Caco-2 (cell line): Measurements from ENCODE around the gene ZDHHC13. TPM values are rescaled to one million over a fixed set of nuclear protein-coding genes. Genes with fewer than 3 reads are reported as not detected.

ENCODE experiments used
- Bru-seq: library from RNA; stranded (reverse); fragments of 400-500 nt; gene quantifications from one replicate; lab custom pipeline; 2021; lab: Mats Ljungman, UMichigan
- BruChase-seq, 2 experiments: library from RNA; stranded (reverse); fragments of 400-500 nt; gene quantifications; one replicate each; lab custom pipeline; 2021; lab: Mats Ljungman, UMichigan
- BruUV-seq: library from RNA; stranded (reverse); fragments of 400-500 nt; replicated peaks from 2 replicates; lab custom pipeline; 2021; lab: Mats Ljungman, UMichigan
- CTCF ChIA-PET: fragments of 300-600 bp; sonication (Branson Sonifier 250); formaldehyde crosslinking; loops from one replicate; lab custom pipeline; 2022; ENCODE audit warnings: antibody characterized with exemption; lab: Charles Lee
- POLR2A ChIA-PET: fragments of 300-600 bp; sonication (Branson Sonifier 250); formaldehyde crosslinking; loops from one replicate; lab custom pipeline; 2022; ENCODE audit warnings: antibody characterized with exemption; lab: Charles Lee
- DNase-seq, 2 experiments: peaks; one replicate each; pipeline versions ENCODE4 v3.0.0 to v3.0.0-alpha.2; 2020 to 2022
- H3K27me3 ChIP-seq: replicated peaks from 2 replicates; pipeline ENCODE4 v1.6.0; 2011; ENCODE audit warnings: low read length; ENCODE audit not compliant: control insufficient read depth, insufficient read depth
- H3K36me3 ChIP-seq: 2 replicates; pipeline ENCODE4 v1.5.1; 2011; ENCODE audit warnings: low read length; ENCODE audit not compliant: control insufficient read depth, insufficient read depth
- H3K4me1 ChIP-seq: fragments of 250-450 bp; sonication (Bioruptor Pico); 2 replicates; pipeline ENCODE4 v1.5.1; 2020; ENCODE audit warnings: mild to moderate bottlenecking
- H3K4me3 ChIP-seq: 2 replicates; pipeline ENCODE4 v1.5.1; 2011; ENCODE audit warnings: low read depth, mild to moderate bottlenecking, control low read depth, low read length
- H3K9me3 ChIP-seq: fragments of 250-450 bp; sonication (Bioruptor Pico); 2 replicates; pipeline ENCODE4 v1.5.1; 2020; ENCODE audit warnings: mild to moderate bottlenecking, moderate library complexity
- H3K27ac Mint-ChIP-seq: one replicate; pipeline ENCODE4 v1.8.0; 2022; ENCODE audit warnings: mixed read lengths; ENCODE audit not compliant: unreplicated experiment
- H3K27me3 Mint-ChIP-seq: one replicate; pipeline ENCODE4 v1.8.0; 2022; ENCODE audit warnings: mixed read lengths; ENCODE audit not compliant: insufficient read depth, unreplicated experiment
- H3K36me3 Mint-ChIP-seq: one replicate; pipeline ENCODE4 v1.8.0; 2022; ENCODE audit warnings: mild to moderate bottlenecking, mixed read lengths; ENCODE audit not compliant: insufficient read depth, unreplicated experiment
- H3K4me1 Mint-ChIP-seq: one replicate; pipeline ENCODE4 v1.8.0; 2022; ENCODE audit warnings: low read depth, mixed read lengths; ENCODE audit not compliant: unreplicated experiment
- H3K4me3 Mint-ChIP-seq: one replicate; pipeline ENCODE4 v1.8.0; 2022; ENCODE audit warnings: mild to moderate bottlenecking, moderate library complexity, mixed read lengths; ENCODE audit not compliant: unreplicated experiment
- H3K9me3 Mint-ChIP-seq: one replicate; pipeline ENCODE4 v1.8.0; 2022; ENCODE audit warnings: mixed read lengths; ENCODE audit not compliant: unreplicated experiment
- intact Hi-C: fragments of 100-400 bp; cut with micrococcal nuclease; formaldehyde crosslinking; loops from one replicate; pipeline ENCODE4 v1.10.0; 2022; ENCODE audit not compliant: unreplicated experiment
- long read RNA-seq: library from polyadenylated mRNA; stranded (forward); transcript quantifications from one replicate; pipeline ENCODE4 v2.0.0, GENCODE V29; 2022
- total RNA-seq: library from RNA; stranded (reverse); gene quantifications from 2 replicates; pipeline ENCODE4 v1.2.3, GENCODE V29; 2022
- TF ChIP-seq, protein P1 (sequence below), 2 experiments: fragments of 200-600 bp in 1 of 2; IDR thresholded peaks; 1 replicate in 1 of 2; 2 replicates in 1 of 2; pipeline versions ENCODE4 v1.5.1 to v1.8.0; 2011 to 2022; ENCODE audit warnings: antibody characterized with exemption in 1 of 2, control low read depth in 1 of 2, inconsistent platforms in 1 of 2, low read depth in 1 of 2, low read length in 1 of 2, mild to moderate bottlenecking in 1 of 2, moderate library complexity in 1 of 2; ENCODE audit not compliant: insufficient read depth in 1 of 2, severe bottlenecking in 1 of 2, unreplicated experiment in 1 of 2

Gene ZDHHC13, protein sequence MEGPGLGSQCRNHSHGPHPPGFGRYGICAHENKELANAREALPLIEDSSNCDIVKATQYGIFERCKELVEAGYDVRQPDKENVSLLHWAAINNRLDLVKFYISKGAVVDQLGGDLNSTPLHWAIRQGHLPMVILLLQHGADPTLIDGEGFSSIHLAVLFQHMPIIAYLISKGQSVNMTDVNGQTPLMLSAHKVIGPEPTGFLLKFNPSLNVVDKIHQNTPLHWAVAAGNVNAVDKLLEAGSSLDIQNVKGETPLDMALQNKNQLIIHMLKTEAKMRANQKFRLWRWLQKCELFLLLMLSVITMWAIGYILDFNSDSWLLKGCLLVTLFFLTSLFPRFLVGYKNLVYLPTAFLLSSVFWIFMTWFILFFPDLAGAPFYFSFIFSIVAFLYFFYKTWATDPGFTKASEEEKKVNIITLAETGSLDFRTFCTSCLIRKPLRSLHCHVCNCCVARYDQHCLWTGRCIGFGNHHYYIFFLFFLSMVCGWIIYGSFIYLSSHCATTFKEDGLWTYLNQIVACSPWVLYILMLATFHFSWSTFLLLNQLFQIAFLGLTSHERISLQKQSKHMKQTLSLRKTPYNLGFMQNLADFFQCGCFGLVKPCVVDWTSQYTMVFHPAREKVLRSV
- total RNA-seq (21.4 and 21.8 TPM in 2 replicates), Bru-seq, nascent RNA (percentile 84 among the genes with signal in this experiment), BruChase-seq, experiment 1, labeled RNA remaining after a 2-hour chase (percentile 87 among the genes with signal in this experiment), BruChase-seq, experiment 2, labeled RNA remaining after a 6-hour chase (percentile 75 among the genes with signal in this experiment)
- long read RNA-seq, transcript ZDHHC13-201 (16 exons, 2,283 nt) = minor isoform, 8 of 60 reads
- long read RNA-seq, transcript ZDHHC13-202 (17 exons, 2,445 nt) = major isoform, 38 of 60 reads
- long read RNA-seq, partial matches to known transcripts = 1 of 60 reads
- long read RNA-seq, other reads (novel, unspliced or antisense) = 13 of 60 reads

DNA sequence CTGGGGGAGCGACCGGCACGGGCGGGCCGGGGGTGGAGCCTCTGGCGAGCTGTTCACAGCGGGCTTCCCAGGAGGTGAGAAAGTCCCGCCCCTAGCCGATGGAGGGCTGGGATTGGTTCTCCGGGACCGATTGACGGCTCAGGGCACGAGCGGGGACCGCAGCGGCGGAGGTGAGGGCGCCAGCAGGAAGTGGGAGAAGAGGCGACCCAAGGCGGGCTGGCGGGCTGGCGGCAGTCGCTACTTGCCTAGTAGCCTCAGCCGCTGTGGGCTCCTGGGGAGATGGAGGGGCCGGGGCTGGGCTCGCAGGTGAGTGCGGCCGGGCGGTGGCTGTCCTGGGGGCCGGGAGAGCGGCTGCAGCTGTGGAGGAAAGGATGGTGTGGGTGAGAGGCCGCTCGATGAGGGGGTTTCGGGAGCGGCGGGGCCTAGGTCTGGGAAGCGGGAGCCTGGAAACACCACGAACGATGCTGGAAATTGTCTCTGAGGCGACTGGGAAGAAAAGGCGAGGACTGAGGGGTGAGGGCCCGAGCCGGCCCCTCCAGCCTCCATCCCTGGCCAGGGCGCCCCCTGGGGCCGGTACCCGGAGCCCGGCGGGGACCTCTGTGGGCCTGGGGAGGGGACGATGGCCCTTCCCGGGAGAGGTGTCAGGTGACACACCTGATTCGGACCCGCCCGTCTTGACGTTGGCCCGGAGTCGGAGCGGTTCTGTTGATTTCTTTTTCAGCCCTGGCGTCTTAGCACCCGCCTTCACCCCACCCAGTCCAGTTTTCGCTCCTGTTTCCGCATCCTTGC, at the start of gene ZDHHC13:
Gene ZDHHC13 (plus strand): TSS at position 198 of the 789 bp plus-strand sequence. CDS start 82 bp downstream, at position 280.
- TF ChIP-seq, protein P1, sequence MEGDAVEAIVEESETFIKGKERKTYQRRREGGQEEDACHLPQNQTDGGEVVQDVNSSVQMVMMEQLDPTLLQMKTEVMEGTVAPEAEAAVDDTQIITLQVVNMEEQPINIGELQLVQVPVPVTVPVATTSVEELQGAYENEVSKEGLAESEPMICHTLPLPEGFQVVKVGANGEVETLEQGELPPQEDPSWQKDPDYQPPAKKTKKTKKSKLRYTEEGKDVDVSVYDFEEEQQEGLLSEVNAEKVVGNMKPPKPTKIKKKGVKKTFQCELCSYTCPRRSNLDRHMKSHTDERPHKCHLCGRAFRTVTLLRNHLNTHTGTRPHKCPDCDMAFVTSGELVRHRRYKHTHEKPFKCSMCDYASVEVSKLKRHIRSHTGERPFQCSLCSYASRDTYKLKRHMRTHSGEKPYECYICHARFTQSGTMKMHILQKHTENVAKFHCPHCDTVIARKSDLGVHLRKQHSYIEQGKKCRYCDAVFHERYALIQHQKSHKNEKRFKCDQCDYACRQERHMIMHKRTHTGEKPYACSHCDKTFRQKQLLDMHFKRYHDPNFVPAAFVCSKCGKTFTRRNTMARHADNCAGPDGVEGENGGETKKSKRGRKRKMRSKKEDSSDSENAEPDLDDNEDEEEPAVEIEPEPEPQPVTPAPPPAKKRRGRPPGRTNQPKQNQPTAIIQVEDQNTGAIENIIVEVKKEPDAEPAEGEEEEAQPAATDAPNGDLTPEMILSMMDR (IDR thresholded peaks at IDR 0.05; ENCODE audit: insufficient read depth in 1 of 2, low read depth in 1 of 2, low read length in 1 of 2, severe bottlenecking in 1 of 2, unreplicated experiment in 1 of 2) = peak; percentile 12 to 63
- H3K9me3 ChIP-seq = no peaks in the 10 kb centered on the region
- intact Hi-C loops = loop anchor here (1.0 to 2.0 kb wide), 4 partner anchors 15 to 127 kb away; partner anchors contain the start of gene E2F8
- H3K27ac Mint-ChIP-seq = peak within 1 kb of the TSS; percentile 84
- H3K4me1 Mint-ChIP-seq = peaks cover 13% of the 10 kb centered on the region
- H3K36me3 Mint-ChIP-seq = peaks cover 13% of the 10 kb centered on the region
- H3K4me1 ChIP-seq = 0 out of 2 replicates have a peak, but pooled peaks cover 4% of the 10 kb centered on the region
- H3K27me3 Mint-ChIP-seq = no peaks in the 10 kb centered on the region
- ChIA-PET CTCF (interaction anchor here (0.6 to 1.0 kb wide), 6 partner anchors 22 to 122 kb away, joined by 3 to 6 read pairs (median 4); no protein-coding TSS in a partner anchor), POLR2A (no interaction called here)
- H3K4me3 Mint-ChIP-seq = peak within 1 kb of the TSS; percentile 92
- no TSS peak for BruUV-seq
- no peaks in the 10 kb centered on the region for H3K27me3 ChIP-seq
- H3K4me3 ChIP-seq = peak within 1 kb of the TSS; percentile 83
- H3K36me3 ChIP-seq = peaks cover 1% of the 10 kb centered on the region; the same call in 1 of the 2 replicates
- H3K9me3 Mint-ChIP-seq = no peaks in the 10 kb centered on the region
- peak; percentile 98 to 99 for DNase-seq

DNA sequence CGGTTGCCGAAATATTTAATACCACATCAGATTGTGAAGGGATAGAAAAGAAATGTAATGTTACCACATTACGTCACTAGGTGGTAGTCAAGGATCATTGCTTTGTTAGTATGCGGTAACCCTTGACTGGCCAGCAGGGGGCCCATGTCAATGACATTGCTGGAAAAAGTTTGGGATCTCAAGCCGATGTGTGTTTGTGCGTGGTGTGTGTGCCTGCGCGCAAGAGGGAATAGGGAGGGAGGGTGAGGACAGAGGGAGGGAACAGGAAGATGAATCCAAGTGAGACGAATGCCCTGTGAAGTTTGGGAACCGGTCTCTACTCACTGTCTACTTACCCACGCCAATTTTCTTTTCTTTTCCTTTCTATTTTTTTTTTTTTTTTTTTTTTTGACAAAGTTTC, 45.7 kb upstream of the ZDHHC13 start:
- H3K27me3 ChIP-seq = no peaks in the 10 kb centered on the region
- TF ChIP-seq, protein P1 (IDR thresholded peaks at IDR 0.05; ENCODE audit: insufficient read depth in 1 of 2, low read depth in 1 of 2, low read length in 1 of 2, severe bottlenecking in 1 of 2, unreplicated experiment in 1 of 2) = peak; percentile 99
- ChIA-PET POLR2A (interaction anchor here (0.7 kb wide), 1 partner anchor 11 kb away, joined by 6 read pairs; no protein-coding TSS in a partner anchor), CTCF (interaction anchor here (0.6 to 1.5 kb wide), 14 partner anchors 10 to 719 kb away, joined by 3 to 7 read pairs (median 3); partner anchors contain the start of genes MRGPRX2 and ZDHHC13)
- Mint-ChIP-seq H3K36me3 (no peaks in the 10 kb centered on the region), H3K9me3 (no peaks in the 10 kb centered on the region), H3K27ac (no peak overlapping the region), H3K4me3 (peak overlapping the region; percentile 29), H3K4me1 (peaks cover 15% of the 10 kb centered on the region), H3K27me3 (peaks cover 8% of the 10 kb centered on the region)
- H3K4me1 ChIP-seq = no peaks in the 10 kb centered on the region; the same call in 1 of the 2 replicates
- BruUV-seq = no TSS peak
- no peak overlapping the region for H3K4me3 ChIP-seq
- peaks cover 9% of the 10 kb centered on the region for H3K9me3 ChIP-seq
- H3K36me3 ChIP-seq = no peaks in the 10 kb centered on the region
- intact Hi-C loops = loop anchor here (1.0 to 10.0 kb wide), 6 partner anchors 171 to 834 kb away; partner anchors contain the start of gene E2F8
- DNase-seq = peak; percentile 83 to 84
